ENCODE data around the gene TRIM56.
"Not testable (repeated sequence)": the region's sequence is repeated elsewhere in the genome, so short reads cannot be mapped to it uniquely, and the experiment has no call there.

TRIM56 gene

DNA sequence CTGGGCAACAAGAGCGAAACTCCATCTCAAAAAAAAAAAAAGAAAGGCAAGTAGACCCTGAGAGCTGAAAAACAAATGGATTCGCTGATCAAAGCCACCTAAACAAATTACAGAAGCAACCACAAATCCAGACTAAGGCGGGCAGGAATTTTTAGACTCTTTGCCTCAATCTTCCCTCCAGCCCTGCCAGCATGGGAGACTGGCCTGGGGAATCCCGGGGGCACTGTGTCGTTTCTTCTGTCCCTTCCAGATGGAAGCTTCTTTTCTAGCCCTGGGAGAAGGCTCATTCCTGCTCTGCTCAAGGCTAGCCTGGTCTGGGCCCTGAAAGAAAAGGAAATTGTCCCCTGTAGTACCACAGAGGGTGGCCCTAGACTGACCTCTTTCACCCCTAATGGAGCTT is 26.0 kb downstream of the TRIM56 start:
- no peak for DNase-seq (ENCODE audit: low read depth in 2 of 2)

DNA sequence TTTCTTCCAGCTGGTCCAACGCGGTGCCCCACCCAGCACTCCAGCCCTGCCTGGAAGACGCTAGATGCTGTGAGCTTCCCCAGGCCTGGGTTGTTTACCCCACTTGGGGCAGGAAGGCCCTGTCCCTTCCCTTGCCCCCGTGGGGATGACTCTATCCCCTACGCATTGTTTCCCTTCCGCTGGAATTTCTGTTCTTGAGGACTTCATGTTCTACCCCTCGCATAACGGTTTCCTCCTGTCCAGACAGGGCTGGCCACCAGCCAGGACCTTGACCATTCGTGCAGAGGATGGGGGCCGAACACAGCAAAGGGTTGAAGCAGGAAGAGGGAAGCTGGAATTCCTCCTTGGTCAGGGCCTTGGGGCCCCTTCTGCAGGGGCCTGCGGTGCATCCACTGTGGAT is 27.0 kb downstream of the TRIM56 start:
- no peak for DNase-seq (ENCODE audit: low read depth in 2 of 2)

DNA sequence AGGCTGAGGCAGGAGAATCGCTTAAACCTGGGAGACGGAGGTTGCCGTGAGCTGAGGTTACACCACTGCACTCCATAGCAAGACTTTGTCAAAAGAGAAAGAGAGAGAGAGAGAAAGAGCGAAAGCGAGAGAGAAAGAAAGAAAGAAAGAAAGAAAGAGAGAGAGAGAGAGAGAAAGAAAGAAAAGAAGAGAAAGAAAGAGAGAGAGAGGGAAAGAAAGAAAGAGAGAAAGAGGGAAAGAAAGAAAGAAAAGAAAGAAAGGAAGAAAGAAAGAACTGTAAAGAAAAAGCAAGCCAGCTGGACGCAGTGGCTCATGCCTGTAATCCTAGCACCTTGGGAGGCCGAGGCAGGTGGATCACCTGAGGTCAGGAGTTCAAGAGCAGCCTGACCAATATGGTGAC is 27.9 kb downstream of the TRIM56 start:
- DNase-seq (ENCODE audit: low read depth in 2 of 2): not testable (repeated sequence)

DNA sequence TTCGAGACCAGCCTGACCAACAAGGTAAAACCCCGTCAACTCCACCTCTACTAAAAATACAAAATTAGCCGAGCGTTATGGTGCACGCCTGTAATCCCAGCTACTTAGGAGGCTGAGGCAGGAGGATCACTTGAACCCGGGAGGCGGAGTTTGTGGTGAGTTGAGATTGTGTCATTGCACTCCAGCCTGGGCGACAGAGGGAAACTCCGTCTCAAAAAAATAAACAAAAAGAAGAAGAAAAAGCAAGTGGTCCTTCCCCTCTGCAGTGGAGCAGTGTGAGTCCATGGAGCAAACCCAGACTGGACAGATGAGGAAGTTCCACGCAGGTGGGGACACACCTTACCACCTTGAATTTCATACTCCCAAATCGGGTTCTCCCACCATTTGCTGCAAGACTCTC is 28.6 kb downstream of the TRIM56 start:
- DNase-seq (ENCODE audit: low read depth in 2 of 2): no peak

DNA sequence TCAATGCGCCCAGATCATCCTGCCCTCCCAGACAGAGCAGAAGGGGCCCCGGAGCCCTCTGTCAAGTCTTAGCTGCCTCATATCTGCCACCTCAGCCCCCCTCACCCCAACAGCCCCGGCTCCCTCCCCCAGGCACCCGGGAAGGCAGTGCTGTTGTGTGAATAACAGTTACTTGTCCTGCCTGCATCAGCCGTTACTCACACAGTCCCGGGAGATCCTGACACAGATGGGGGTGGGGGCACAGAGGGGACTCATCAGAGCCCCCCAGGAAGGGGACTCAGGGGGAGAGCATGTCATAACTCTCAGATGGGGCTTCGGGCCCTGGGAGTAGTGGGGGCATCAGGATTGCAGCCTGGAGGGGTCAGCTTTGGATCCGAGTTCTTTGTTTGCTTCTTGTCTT is 29.2 kb downstream of the TRIM56 start:
- DNase-seq (ENCODE audit: low read depth in 2 of 2): no peak

DNA sequence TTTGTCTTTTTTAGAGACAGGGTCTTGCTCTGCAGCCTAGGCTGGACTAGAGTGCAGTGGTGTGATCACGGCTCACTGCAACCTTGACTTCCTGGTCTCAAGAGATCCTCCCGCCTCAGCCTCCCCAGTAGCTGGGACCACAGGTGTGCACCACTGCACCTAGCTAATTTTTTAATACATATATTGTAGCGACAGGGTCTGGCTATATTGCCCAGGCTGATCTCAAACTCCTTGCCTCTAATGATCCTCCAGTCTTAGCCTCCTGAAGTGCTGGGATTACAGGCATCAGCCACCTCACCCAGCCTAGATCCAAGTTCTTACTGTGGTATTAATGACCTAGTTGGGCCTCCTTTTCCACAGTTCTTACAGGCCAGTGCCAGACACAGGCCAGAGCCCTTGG is 29.9 kb downstream of the TRIM56 start:
- DNase-seq (ENCODE audit: low read depth in 2 of 2): no peak

DNA sequence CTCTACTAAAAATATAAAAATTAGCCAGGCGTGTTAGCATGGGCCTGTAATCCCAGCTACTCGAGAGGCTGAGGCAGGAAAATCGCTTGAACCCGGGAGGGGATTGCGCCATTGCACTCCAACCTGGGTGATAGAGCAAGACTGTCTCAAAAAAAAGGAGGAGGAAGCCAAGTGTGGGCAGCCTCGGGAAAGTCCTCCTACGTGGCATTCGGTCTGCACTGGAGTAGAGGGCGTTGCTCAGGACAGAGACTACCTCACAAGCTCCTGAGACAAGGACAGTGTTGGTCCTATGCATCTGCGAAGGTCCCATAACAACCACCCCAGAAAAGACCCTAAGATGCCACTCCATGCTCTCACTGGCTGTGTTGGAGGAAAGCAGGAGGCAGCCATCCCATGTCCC is 31.6 kb downstream of the TRIM56 start:
- no peak for DNase-seq (ENCODE audit: low read depth in 2 of 2)

DNA sequence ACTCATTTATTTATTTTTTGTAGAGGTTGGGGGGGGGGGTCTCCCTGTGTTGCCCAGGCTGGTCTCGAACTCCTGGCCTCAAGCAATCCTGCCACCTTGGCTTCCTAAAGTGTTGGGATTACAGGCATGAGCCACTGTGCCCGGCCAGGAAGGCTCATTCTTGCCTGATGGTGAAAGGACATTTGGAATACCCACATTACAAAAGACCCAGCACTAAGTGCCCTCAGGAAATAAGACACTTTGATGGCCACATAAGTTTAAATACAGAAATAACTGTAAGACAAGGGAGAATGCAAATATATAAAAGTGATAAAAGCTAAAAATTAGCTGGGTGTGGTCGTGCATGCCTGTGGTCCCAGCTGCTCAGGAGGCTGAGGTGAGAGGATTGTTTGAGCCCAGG is 33.6 kb downstream of the TRIM56 start:
- DNase-seq (ENCODE audit: low read depth in 2 of 2): no peak

DNA sequence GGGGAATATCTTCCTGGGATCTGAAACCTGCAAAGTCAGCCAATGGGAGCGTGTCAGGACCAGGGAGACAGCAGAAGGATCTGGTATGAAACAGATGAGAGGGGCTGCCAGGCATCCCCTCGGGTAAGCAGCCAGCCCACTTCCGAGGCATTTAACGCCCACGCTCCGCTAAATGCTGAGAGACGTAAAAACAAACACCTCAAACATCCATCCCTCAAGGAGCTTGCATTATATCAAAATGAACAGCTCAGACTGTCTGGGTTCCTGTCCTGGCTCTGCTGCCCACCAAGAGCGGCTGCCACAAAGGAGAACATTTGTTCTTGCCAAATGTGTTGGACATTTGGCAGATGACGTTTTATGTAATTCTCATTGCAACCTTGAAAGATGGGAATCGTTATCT is 34.6 kb downstream of the TRIM56 start:
- no peak for DNase-seq (ENCODE audit: low read depth in 2 of 2)

DNA sequence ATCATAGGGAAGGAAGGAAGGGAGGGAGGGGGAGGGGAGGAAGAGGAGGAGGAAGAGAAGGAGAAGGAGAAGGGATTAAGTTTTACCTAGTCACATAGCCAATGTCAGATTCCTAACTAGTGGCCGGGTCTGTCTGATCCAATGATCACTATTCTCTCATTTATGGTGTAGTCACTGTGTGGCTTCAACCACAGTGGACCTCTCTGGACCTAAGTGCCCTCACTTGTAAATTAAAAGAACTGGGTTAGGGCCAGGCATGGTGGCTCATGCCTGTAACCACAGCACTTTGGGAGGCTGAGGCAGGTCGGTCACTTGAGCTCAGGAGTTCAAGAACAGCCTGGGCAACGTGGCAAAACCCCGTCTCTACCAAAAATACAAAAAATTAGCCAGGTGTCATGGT is 35.0 kb downstream of the TRIM56 start:
- DNase-seq (ENCODE audit: low read depth in 2 of 2): no peak

DNA sequence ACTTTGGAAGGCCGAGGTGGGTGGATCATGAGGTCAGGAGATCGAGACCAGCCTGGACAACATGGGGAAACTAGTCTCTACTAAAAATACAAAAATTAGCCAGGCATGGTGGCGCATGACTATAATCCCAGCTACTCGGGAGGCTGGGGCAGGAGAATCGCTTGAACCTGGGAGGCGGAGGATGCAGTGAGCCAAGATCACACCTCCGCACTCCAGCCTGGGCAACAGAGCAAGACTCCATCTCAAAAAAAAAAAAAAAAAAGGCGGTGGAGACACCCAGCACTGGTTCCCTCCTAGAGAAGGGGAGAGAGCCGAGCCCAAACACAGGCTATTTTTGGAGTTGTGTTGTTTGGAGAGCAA is 36.3 kb downstream of the TRIM56 start:
- DNase-seq (ENCODE audit: low read depth in 2 of 2): not testable (repeated sequence)

DNA sequence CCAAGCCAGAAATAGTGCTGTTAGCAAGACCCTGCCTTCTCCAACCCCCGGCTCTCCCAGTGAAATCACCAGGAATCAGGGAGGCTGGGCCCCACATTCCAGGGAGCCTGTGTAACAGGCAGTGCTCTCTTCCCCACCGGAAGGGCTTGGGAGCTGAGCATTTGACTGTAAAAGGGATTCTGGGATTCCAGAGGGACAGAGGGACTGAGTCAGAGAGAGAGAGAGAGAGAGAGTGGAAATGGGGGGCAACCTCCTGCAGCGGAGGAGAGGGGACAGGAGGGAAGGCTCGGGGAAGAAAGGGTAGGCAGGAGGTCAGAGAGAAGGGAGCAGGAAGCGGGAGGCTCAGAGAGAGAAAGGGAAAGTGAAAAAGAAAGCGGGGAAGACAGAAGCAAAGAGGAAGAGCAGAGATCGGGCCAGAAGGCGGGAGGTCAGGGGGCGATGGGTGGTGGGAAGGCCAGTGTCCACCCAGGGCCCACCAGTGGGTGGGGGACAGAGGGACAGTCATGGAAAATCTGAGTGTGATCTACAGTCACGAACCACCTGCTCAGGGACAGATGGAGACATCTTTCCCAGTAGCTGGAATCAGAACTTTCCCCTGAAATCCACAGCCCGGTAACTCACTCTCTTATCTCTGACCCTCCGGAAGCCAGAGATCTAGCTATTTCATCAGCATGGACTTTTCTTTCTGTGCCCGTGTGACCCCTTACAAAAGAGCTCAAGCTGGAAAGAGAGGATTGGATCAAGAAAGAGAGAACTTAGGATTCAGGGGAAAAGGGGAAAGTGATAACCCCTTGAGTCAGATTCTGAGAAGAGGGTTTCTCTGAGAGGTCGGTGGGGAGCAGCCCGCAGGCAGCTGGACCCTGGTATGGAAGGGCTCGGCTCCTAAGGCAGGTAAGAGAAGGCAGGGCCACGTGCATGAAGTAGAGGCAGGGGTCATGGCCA is 37.0 kb downstream of the TRIM56 start:
- no peak for DNase-seq (ENCODE audit: low read depth in 2 of 2)

DNA sequence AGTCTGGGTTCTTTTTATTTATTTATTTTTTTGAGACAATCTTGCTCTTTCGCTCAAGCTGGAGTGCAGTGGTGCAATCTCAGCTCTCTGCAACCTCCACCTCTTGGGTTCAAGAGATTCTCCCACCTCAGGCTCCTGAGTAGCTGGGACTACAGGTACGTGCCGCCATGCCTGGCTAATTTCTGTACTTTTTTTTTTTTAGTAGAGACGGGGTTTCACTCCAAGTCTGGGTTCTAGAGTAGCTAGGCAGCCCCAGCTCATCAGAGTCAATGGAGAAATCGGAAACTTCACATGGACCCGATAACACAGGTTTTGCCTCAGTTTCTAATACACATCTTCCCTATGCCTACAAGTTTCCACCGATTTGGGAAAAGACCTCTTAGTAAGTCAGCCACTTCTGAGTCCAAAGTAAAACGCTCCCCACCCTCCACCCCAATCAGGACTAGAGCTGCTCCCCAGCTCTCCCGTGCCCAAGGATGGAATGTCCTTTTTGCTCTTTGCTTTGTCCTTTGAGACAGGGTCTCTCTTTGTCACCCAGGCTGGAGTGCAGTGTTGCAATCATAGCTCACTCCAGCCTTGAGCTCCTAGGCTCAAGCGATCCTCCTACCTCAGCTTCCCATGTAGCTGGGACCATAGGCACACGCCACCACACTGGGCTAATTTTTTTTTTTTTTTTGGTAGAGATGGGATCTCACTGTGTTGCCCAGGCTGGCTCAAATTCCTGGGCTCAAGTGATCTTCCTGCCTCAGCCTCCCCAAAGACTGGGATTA is 37.8 kb downstream of the TRIM56 start:
- DNase-seq (ENCODE audit: low read depth in 2 of 2): no peak

DNA sequence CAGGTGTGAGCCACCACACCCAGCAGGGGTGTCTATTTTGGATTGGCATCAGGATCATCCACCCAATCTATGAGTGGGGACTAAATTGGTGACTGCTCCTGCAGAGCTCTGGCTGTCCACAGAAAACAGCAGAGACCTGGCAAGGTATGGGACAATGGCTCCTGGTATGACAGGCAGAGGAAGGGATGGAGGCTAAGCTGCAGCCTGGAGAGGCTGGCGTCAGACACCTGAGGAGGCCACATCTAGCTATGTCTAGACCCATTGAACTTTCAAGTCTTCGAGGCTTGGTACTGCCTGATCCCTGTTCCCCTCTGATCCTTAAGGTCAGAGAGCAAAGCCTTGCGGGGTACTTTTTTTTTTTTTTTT is 38.4 kb downstream of the TRIM56 start:
- no peak for DNase-seq (ENCODE audit: low read depth in 2 of 2)

DNA sequence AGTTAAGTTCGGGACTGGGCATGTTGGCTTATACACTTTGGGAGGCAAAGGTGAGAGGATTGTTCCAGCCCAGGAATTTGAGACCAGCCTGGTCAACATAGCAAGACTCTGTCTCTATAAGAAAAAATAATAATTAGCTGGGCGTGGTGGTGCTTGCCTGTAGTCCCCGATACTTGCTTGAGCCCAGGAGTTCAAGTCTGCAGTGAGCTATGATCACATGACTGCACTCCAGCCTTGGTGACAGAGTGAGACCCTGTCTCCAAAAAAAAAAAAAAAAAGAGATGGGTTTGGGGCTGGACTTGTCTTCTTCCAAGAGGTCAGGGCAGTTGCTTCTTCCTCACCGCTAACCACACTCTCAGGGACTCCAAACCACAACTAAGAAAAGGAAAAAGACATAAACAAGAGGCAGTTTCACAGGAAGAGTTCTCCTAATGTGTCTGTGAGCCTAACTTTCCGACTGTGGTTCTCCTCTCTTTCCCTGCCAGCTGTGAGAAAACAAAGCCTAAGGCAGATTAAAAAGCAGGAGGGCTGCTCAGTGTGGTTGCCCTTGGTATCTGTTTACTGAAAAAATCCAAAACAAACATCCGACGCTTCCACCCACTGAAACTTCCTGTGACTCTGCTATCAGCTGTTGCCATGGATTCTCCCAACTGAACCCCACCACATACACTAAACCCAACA is 39.2 kb downstream of the TRIM56 start:
- DNase-seq (ENCODE audit: low read depth in 2 of 2): no peak

DNA sequence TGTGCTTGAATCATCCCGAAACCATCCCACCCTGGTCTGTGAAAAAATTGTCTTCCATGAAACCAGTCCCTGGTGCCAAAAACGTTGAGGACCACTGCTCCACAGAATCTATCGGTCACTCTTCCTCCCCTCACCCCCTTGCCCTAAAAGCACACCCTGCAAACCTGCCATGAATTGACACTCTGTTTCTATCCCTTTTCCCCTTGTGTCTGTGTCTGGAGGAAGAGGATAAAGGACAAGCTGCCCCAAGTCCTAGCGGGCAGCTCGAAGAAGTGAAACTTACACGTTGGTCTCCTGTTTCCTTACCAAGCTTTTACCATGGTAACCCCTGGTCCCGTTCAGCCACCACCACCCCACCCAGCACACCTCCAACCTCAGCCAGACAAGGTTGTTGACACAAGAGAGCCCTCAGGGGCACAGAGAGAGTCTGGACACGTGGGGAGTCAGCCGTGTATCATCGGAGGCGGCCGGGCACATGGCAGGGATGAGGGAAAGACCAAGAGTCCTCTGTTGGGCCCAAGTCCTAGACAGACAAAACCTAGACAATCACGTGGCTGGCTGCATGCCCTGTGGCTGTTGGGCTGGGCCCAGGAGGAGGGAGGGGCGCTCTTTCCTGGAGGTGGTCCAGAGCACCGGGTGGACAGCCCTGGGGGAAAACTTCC is 40.8 kb downstream of the TRIM56 start:
- no peak for DNase-seq (ENCODE audit: low read depth in 2 of 2)

DNA sequence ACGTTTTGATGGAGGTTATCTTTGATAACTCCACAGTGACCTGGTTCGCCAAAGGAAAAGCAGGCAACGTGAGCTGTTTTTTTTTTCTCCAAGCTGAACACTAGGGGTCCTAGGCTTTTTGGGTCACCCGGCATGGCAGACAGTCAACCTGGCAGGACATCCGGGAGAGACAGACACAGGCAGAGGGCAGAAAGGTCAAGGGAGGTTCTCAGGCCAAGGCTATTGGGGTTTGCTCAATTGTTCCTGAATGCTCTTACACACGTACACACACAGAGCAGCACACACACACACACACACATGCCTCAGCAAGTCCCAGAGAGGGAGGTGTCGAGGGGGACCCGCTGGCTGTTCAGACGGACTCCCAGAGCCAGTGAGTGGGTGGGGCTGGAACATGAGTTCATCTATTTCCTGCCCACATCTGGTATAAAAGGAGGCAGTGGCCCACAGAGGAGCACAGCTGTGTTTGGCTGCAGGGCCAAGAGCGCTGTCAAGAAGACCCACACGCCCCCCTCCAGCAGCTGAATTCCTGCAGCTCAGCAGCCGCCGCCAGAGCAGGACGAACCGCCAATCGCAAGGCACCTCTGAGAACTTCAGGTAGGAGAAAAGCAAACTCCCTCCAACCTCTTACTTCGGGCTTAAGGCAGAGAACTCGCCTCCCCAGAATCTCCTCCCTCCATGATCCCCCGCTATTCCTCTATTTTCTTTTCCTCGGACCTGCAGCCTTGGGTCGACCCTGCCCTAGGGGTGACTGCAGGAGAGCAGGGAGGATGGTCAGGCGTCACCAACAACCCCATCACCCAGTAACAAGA is 41.6 kb downstream of the TRIM56 start, which contains the start of gene SERPINE1:
Gene SERPINE1, plus strand, starts transcription at position 454 of the 809 bp plus-strand sequence. CDS start 1,290 bp downstream, outside the sequence.
- peak in 1 of 2 experiments; percentile 26 for DNase-seq (ENCODE audit: low read depth in 2 of 2)

DNA sequence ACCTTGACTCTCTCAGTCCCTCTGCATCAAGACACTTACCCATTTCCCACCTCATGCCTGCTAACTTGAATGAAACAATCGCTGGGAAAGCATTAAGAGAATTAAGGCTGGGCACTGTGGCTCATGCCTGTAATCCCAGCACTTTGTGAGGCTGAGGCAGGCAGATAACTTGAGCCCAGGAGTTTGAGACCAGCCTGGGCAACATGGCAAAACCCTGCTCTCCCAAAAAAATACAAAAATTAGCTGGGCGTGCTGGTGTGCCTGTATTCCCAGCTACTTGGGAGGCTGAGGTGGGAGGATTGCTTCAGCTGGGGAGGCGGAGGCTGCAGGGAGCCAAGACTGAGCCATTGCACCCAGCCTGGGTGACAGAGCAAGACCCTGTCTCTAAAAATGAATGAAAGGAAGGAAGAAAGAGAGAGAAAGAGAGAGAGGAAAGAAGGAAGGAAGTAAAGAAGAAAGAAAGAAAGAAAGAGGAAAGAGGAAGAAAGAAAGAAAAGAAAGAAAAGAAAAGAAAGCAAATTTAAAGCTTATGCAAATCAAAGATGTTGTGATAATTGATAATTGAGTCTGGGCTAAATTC is 42.3 kb downstream of the TRIM56 start:
- DNase-seq (ENCODE audit: low read depth in 2 of 2): no peak

DNA sequence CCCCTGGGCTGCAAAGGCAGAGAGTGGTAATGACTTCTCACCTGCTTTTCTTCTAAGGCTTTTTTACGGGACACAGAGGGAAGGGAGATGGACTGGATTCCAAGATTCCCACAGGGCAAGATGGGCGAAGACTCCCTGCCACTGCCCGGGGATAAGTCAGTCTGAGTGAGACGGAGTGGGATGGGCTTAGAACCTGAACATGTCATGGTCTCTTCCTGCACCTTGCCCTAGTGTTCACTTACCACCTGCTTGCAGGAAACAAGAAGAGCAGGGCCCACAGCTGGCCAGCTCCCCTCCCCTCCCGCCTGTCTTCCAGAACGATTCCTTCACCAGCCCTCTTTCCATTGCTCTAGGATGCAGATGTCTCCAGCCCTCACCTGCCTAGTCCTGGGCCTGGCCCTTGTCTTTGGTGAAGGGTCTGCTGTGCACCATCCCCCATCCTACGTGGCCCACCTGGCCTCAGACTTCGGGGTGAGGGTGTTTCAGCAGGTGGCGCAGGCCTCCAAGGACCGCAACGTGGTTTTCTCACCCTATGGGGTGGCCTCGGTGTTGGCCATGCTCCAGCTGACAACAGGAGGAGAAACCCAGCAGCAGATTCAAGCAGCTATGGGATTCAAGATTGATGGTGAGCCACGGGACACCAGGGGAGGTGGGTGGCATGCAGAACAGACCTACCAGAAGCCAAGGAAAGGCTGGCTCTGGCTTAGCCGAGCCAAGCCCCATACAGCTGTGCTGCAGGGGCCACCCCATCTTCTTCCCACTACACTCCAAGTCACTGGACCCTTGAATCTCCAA is 43.0 kb downstream of the TRIM56 start:
- no peak for DNase-seq (ENCODE audit: low read depth in 2 of 2)

DNA sequence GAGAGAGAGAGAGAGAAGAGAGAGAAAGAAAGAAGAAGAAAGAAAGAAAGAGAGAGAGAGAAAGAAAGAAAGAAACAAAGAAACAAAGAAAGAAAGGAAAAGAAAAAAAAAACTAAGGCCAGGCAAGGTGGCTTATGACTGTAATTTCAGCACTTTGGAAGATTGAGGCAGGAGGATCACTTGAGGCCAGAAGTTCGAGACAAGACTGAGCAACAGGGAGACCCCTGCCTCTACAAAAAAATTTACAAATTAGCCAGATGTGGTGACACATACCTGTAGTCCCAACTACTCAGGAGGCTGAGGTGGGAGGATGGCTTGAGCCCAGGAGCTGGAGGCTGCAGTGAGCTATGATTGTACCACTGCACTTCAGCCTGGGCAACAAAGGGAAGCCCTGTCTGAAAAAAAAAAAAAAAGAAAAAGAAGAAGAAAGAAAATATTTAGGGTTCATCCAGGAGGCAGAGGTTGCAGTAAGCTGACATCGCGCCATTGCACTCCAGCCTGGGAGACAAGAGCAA is 44.4 kb downstream of the TRIM56 start:
- DNase-seq (ENCODE audit: low read depth in 2 of 2): no peak

Data from stimulated activated CD4-positive, alpha-beta T cell treated with anti-CD3 and anti-CD28 coated beads, Interleukin-12 subunit alpha, Interleukin-12 subunit beta, amount 100 ng/mL, for 24 hours (primary cell).